ENCODE data around the gene CNTN1.

GRCh38 chr12:41053046-41053445 lies 360.8 kb downstream of the CNTN1 start:
- TF ChIP-seq CTCF (IDR thresholded peaks at IDR 0.05) (no peak), POLR2A (IDR thresholded peaks at IDR 0.05) (no peak)
